NCI-H510A treated with DMSO at 0.1 percent for 48 hours (cell line): ENCODE measurements around the gene BSN.
"Not testable (repeated sequence)": the region's sequence is repeated elsewhere in the genome, so short reads cannot be mapped to it uniquely, and the experiment has no call there.

Experiments used
- DNase-seq: peaks from one replicate; lab custom pipeline; 2025; lab: John Stamatoyannopoulos, UW

The BSN gene

DNA sequence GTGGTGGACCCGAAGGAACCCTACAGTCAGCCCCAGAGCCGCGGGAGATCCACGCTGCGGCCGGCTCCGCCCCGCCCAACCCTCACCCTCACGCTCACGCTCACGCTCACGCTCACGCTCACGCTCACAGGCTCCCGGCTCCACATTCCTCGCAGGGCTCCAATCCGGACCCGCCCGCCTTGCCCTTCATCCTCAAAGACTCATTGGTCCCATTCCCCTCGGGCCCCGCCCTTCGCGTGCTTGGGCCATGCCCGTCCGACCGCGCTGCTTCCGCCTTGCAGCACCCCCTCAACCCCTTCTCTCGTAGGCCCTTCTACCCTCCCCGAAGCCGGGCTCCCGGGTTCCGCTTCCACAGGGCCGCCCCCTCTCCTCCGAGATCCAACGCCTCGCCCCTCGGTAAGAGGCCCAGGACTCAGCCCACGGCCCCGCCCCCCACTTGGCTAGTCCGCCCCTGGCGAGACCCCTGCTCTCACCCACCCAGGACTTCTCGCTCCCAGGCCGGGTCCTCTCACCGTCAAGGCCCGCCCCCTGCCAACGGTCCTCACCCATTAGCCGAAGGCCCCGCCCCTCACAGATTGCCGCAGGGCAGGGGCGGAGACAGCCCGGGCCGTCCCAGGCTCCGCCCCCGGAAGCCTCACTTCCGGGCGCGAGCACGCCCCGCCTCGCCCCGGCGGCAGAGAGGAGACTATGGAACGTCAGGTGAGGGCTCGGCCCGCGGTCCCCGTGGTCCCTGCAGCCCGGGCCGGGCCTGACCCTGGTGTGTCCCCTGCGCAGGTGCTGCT, 119.6 kb downstream of the BSN start, which contains the start of gene APEH:
APEH (plus strand) TSS at position 637 of the 782 bp plus-strand sequence; CDS start at position 688, 51 bp downstream.
- no peak for DNase-seq

DNA sequence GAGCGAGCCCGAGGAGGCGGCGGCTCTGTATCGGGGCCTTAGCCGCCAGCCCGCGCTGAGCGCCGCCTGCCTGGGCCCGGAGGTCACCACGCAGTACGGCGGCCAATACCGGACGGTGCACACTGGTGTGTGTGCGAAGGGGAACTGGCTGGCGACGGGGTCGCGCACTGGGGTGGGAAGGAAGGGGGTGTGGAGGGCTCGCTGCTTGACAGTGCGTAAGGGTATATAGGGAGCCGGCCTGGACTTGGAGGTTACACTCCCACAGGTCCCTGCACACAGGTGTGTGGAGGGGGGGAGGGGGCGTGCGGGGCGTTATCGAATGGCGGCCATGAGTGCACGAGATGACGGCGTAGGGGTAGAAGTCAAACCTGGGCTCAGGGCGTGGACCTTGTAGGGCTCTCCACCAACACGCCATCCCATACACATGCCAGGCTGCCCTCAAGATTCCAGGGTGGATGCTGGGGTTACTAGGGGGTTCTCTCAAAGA, 120.3 kb downstream of the BSN start:
- DNase-seq = no peak

DNA sequence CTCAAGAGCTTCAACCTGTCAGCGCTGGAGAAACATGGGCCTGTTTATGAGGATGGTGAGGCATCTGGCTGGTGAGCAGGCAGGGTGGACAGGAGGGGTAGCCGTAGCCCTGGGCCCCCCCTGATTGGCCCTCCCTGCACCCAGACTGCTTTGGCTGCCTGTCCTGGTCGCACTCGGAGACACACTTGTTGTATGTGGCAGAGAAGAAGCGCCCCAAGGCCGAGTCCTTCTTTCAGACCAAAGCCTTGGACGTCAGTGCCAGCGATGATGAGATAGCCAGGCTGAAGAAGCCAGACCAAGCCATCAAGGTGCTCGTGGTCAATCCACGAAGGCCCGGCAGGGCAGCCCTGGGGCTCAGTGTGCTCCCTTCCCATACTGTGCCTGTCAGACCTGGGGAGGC, 121.6 kb downstream of the BSN start:
- DNase-seq = no peak

DNA sequence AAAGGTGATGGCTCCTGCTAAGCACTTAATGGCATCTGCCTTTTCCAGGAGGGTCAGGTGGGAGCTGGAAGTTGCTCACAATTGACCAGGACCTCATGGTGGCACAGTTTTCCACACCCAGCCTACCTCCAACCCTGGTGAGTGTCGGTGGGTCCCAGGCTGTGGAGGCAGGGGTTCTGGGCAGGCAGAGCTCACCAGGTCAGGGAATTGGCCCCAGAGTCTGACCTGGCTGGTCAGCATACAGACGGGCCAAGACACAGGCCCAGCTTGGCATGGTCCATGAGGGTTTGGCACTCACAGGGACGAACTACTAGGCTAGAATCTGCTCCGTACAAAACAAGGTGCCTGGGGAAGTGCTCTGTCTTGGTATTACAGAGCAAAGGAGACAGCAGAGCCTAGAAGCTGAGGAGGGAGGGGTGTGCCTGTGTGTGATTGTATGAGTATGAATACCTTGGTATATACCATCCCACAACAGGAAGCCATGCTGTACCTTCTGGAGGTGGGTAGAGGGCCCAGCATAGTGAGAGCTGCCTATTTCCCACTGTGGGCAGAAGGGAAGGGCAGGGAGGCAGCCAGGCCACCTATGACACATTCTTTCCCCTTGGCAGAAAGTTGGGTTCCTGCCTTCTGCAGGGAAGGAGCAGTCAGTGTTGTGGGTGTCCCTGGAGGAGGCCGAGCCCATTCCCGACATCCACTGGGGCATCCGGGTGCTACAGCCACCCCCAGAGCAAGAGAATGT, 126.4 kb downstream of the BSN start:
- no peak for DNase-seq

DNA sequence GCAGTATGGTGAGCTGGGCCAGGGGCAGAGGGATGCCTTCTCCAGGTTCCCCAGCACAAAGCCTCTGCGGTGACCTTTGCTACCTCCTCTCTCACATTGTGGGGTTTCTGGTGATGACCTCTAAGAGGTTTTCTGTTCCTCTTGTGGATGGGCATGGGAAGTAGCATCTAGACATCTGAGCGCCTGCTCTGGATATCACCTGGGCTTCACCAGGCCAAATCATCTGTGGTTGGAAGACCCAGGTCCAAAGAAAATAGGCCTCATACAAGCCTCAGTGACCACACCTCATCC, 126.9 kb downstream of the BSN start:
- no peak for DNase-seq

DNA sequence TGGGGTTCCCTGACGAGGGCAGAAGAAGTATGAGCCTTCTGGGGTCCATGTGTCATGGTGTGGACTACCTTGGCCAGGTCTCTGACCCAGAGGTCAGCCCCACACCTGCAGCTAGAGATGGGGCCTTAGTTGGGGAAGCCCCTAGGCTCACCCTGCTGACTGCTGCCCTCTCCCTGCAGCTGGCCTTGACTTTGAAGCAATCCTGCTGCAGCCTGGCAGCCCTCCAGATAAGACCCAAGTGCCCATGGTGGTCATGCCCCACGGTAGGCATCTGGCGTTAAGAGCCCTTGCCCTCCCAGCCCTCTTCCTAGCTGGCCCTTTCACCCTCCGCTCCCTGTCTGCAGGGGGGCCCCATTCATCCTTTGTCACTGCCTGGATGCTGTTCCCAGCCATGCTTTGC, 127.3 kb downstream of the BSN start:
- no peak for DNase-seq

DNA sequence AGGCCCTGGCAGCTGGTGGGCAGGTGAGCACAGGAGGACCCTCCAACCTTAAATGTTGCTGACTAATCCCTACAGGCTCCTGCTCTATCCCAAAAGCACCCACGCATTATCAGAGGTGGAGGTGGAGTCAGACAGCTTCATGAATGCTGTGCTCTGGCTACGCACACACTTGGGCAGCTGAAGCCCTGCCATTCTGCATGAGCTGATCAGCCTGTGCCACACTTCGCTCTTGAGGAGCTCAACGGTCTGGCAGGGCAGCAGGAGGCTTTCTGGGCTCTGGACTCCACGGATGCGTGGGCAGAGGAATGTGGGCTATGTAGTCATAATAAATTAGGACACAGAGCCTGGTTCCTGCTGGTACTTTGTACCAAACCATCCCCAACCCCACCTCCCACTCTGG, 128.9 kb downstream of the BSN start:
- no peak for DNase-seq

DNA sequence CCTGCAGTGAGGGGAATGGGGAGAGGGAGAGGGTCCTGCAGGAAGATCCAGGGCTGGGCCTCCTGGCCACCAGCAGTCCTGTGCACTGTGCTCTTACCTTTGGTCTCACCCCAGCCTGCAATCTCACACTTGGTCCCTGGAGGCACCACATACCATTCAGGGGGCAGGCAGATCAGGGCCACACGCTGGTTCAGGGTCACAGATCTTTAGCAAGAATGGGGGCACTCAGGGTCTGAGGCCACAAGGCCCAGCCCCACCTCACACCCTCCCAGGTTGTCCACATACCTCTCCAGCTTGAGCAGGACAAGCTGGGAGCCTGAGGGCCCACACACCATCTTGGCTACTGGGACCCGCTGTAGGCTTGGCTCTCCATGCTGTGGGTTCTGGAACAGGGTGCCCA, 130.2 kb downstream of the BSN start:
- DNase-seq = not testable (repeated sequence)

DNA sequence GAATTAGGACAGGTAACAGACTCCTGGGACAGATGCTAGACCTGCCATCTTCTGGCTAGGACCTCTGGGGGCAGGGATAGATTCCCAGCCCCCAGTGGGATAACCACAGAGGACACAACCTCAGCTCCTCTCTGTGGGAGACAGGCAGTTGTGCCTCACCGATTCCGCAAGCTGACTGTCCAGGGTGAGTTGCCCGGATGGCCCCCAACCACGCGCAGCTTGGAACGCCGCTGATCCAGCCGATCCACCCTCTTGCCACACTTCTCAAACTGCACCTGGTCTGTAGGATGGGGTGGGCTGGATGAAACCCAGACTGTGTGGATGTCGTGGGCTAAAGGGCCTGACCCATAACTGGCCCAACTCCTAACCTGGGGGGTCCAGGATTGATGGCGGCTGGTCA, 130.8 kb downstream of the BSN start:
- not testable (repeated sequence) for DNase-seq

DNA sequence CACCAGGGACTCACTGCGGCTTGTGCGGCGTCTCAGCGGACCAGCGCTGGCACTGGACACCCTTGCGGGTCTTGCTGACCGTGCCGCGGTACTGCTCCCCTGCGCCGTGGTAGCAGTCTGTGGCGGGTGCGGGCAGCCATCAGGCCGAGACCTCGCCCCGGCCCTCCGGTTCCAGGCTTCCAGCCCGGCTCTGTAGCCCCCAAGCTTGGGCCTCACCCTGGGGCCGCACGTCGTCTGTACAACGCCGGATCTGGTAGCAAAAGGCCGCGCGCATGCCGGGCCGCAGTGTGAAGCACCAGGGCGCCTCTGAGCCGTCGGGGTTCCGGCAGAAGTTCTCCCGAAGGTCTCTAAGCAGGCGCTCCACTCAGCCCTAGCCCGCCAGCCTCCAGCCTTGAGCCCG, 131.6 kb downstream of the BSN start:
- not testable (repeated sequence) for DNase-seq

DNA sequence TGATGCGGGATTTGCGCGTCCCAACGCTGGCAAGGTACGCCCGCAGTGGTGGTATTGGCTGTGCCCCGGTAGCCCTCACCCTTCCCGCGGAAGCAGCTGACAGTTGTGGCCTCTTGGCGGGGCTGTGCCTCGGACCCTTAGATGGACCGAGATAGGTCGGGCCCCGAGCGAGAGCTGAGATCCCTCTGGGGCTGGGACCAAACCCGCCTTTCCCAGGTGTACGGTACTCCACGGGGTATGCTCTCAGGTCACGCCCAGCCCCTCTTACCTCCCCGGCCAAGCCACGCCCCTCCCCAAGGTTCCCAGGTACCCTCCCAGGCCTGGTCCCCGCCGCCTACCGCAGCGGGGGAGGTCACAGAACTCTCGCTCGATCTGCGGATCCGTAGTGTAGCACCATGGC, 132.1 kb downstream of the BSN start:
- DNase-seq = not testable (repeated sequence)

DNA sequence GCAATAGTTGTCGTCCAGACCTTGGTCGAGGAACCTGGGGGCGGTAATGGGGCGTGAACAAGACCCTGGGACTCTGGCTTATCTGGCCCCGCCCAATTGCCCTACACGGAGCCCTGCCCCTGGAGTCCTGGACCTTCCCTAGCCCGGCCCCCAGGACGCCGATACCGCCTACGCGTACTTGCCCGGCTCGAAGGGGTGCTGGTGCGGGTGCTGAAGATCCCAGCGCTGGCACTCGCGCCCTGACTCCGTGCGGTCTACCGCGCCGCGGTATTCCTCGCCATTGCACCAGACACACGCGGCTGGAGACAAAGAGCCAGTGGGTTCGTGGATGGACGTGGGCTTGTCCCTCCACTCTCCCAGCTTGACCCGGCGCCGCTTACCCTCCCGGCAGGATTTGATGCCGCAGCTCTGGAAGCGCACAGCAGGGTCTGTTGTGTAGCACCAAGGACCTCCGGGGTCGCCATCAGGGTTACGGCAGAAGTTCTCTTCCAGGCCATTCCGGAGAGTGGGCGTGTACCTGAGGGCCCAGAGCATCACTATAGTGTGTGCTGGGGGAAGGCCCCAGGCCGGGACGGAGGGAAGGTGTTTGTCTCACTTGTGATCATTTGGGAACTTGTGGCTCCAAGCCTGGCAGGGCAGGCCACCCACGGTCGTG, 132.6 kb downstream of the BSN start:
- not testable (repeated sequence) for DNase-seq

DNA sequence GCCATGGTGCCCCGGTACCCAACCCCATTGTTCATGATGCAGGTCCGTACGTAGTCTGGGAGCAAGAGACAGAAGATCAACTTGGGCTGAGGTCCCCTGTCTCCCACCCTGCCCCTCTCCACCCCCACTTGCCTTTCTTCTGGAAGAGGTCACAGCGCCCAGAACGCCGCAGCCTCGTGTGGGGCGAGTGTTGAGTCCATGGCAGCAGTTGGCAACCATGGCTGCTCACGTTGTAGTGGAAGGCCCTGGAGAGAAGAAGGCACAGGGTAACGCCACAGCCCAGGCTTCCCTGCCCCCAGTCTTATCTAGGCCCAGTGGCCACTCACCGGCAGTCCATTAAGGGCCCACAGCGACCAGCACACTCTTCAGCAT, 133.1 kb downstream of the BSN start:
- DNase-seq = not testable (repeated sequence)

DNA sequence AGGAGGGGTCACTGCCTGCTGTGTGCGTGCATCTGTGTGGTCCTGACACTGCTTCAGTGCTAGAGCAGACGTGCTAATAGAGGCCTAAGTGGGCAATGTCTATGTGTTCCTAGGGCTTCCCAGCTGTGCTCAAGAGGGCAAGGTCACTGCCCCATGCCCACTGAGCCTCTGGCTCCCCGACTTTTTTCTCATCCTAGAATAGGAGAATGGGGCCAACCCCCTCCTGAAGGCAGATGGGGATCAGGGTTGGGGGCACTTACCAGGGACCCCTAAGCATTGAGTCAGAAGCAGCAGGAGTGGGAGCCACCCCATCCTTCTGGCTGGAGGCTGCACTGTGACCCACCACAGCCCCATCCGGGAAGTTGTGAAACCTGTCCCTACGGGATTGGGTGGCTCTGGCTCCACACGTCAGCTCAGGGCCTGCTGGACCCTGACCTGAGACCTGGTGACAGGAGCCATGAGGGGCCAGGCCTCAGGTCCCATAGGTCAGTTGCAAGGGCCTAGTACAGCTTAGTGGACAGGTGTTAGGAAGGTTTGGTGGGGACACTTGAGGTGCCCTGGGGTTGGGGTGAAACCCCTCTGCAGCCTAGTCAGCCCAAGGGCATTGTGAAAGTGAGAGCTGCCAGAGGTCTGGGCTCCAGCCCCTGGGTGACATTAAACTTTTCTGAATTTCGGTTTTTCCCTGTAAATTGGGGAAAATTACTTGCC, 134.2 kb downstream of the BSN start:
- not testable (repeated sequence) for DNase-seq

DNA sequence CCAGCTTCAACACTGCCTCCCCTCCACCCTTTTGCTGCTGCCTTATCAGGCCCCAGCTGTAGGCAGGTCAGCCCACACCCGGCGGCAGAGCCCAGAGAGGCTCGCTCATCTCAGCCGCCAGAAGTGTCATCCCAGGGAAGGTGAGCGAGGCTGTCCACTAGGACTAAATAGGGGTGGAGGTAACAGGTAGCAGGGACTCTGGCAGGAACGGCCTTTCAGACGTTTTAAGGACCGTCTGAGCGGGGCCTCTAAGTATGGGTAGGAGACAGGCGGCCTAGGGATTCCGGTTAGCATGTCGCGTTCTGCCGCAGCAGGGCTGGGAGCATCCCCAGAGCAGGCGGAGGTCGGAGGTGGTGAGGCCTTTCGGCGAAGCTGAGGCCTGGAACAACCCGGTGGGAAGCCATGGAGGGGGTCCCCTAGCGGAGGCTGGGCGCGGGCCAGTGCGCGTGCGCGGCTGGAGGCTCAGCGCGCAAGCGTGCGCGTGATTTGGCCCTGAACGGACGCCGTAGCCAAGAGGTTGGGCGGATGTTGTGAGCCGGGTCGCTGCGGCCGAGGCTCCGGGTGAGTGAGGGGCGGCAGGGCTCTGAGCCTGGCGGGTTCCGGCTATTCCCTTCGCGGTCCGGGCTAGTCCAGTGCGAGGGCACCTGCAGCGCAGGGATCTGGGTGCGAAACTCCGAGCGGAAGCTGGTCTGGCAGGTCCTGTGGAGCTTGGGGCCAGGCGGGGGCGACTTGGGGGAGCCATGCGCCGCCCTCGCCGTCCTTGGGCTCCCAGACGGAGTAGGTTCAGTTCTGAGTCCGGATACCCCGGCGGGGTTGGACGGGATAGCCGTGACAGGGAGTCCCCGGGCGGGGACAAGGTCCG, 135.0 kb downstream of the BSN start, which contains the start of the genes MST1 and RNF123:
MST1 (minus strand) TSS at position 429 of the 862 bp plus-strand sequence. CDS start 783 bp downstream, outside the sequence.
RNF123 (plus strand) TSS at position 512 of the 862 bp plus-strand sequence. CDS start 1,609 bp downstream, outside the sequence.
- DNase-seq = no peak

DNA sequence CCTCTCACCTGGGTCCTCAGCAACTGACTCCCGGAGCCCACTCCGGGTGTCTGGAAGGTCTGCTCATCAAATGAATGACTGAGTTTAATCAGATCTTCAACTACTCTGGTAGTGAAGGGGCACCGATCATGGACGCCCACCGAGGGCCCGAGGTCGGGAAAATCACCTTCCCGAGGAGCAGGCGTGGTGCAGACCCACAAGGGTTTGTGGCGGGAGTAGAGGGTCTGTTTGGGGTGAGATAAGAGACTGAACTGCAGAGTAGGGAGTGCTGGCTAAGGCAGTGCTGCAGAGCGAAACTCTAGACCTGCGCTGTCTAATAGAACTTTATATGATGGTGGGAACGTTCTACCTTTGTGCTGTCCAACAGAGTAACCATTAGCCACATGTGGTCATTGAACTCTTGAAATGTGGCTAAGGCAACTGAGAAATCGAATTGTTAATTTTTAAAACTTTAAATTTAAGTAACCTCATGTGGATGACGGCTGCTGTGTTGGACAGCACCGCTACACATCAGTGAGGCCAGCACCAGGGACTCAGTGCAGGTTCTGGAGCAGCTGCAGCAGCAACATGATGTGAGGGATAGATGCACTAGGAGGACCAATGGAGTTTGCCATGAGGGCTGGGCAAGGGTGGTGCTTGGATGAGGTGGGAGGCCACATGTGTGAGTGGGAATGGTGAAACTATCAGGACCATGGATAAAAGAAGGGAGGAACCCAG, 135.8 kb downstream of the BSN start:
- not testable (repeated sequence) for DNase-seq

DNA sequence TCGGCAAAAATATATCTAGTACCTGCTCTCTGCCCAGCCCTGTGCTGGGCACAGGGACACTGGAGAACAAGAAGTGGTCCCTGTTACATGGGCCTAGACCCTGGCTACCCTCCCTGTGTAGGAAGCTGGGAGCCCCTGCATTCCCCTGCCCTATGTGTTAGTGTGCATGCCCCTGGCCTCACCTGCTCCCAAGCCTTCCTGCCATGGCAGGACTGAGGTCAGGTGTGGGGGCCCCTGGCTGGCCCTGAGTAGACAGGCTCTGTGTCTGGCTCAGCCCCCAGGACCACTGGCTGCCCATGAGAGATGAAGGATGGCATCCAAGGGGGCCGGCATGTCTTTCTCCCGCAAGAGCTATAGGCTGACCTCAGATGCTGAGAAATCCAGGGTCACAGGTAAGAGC, 136.6 kb downstream of the BSN start:
- DNase-seq = not testable (repeated sequence)

DNA sequence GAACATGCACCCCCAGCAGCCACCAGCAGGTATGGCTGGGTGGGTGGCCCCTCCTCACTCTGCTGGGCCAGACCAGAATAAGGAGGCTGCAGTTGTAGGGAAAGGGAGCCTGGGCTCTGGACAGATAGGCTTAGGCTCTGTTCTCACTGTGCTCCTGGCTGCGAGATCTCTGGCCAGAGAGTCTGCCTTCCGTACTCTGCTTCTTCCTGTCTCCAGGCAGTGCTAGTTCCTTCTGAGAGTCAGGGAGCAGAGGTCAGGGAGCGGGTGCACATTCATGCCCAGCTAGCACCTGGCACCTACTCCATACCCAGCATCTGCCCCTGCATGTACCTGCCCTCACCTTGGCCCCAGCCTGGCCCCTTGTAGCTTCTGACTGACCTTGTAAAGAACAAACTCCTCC, 137.2 kb downstream of the BSN start:
- not testable (repeated sequence) for DNase-seq

DNA sequence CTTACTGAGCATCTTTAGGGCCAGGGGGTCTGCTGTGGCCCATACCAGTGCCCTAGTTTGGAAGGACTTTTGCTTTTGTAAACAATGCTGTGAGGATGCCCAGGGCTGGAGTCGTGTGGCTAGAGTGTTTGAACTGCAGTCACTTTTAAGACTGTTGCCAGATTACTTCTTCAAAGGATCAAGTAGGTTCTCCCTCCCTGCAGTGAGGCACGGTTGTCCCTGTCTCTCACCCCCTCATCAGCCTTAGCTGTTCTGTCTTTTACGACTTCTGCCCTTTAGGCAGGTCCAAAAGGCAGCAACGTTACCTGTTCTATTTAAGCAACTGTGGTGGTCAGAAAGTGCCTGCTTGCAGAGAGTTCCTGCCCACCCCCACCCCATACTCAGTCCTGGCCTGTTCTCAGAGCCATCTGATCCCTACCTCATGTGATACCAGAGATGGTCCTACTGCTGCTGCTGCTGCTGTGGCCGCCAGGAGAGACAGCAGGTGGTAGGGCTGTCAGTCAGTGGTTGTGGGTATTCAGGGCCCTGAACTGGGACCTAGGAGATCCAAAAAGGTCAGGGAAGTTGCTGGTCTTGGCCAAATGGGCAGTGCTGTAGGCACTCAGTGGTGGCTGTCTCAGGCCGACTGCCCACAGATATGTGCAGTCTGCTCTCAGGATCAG, 140.3 kb downstream of the BSN start:
- not testable (repeated sequence) for DNase-seq
